Transverse colon (tissue), 4 donors: ENCODE measurements around the gene SNX30. TPM values are rescaled to one million over a fixed set of nuclear protein-coding genes. Genes with fewer than 3 reads are reported as not detected.

Experiments
- DNase-seq: peaks from one replicate; pipeline ENCODE4 v3.0.0-alpha.2; 2019
- H3K27ac ChIP-seq, 4 donors: fragments of 200-600 bp; sonication (generic); 2 replicates each; pipeline ENCODE4 v1.5.1; 2016 to 2018; ENCODE audit warnings: inconsistent platforms in 4 of 4
- H3K27me3 ChIP-seq: fragments of 200-600 bp; sonication (generic); 2 replicates; pipeline ENCODE4 v1.5.1; 2017; ENCODE audit warnings: inconsistent platforms
- H3K36me3 ChIP-seq, 4 donors: fragments of 200-600 bp; sonication (generic); 2 replicates each; pipeline ENCODE4 v1.5.1; 2017 to 2019; ENCODE audit warnings: inconsistent platforms in 4 of 4
- H3K4me1 ChIP-seq, 4 donors: fragments of 200-600 bp; sonication (generic); 2 replicates each; pipeline ENCODE4 v1.5.1; 2017 to 2020; ENCODE audit warnings: inconsistent platforms in 4 of 4
- H3K4me3 ChIP-seq, 4 donors: fragments of 200-600 bp; sonication (generic); 1 replicate in 1 of 4; 2 replicates in 3 of 4; pipeline versions ENCODE4 v1.5.1 to v1.6.1; 2017 to 2019; ENCODE audit warnings: inconsistent platforms in 4 of 4
- H3K9me3 ChIP-seq, 2 donors: fragments of 200-600 bp; sonication (generic); 2 replicates each; pipeline ENCODE4 v1.5.1; 2017 to 2019; ENCODE audit warnings: inconsistent platforms in 2 of 2
- EP300 ChIP-seq: sonication (generic); formaldehyde crosslinking; IDR thresholded peaks from one replicate; pipeline ENCODE4 v1.6.1; 2017; ENCODE audit warnings: antibody characterized with exemption, low read depth
- POLR2A ChIP-seq: fragments of 450-650 bp; IDR thresholded peaks from one replicate; pipeline ENCODE4 v1.6.1; 2016; ENCODE audit warnings: antibody characterized with exemption, mild to moderate bottlenecking, moderate library complexity
- POLR2AphosphoS5 ChIP-seq, 3 donors: sonication (generic); formaldehyde crosslinking; IDR thresholded peaks; one replicate each; pipeline ENCODE4 v1.6.1; 2016; ENCODE audit warnings: antibody characterized with exemption in 3 of 3
- WGBS, 2 donors: methylation state at CpG; one replicate each; pipeline ENCODE4 v1.1.5; 2018; ENCODE audit warnings: low coverage in 1 of 2; 5-methylcytosine and 5-hydroxymethylcytosine counted together
- in situ Hi-C, 4 donors: fragments of 200-750 bp; cut with MboI; loops; one replicate each; pipeline versions ENCODE4 v1.15.0 to v1.15.1; 2017; ENCODE audit warnings: low sequenced_read_pairs in 3 of 4, low pct_ligation_motif_present in 1 of 4, low pct_unique_long_range_greater_than_20kb in 1 of 4
- intact Hi-C: fragments of 100-400 bp; cut with DNase I; formaldehyde crosslinking; loops from one replicate; pipeline ENCODE4 v1.15.1; 2023; ENCODE audit warnings: low total_unique reads
- total RNA-seq, 4 donors: library from RNA; depleted of rRNA; stranded (reverse); fragments of >200 nt; gene quantifications; one replicate each; pipeline ENCODE4 v1.1.0, GENCODE V29; 2016
- TF ChIP-seq, protein P1 (sequence below), 5 experiments: fragments of 200-600 bp in 3 of 5; fragments of 450-650 bp in 2 of 5; sonication (generic) in 3 of 5; IDR thresholded peaks; 1 replicate in 2 of 5; 2 replicates in 3 of 5; pipeline ENCODE4 v1.5.1; 2016 to 2017; ENCODE audit warnings: antibody characterized with exemption in 5 of 5, inconsistent platforms in 3 of 5, mild to moderate bottlenecking in 2 of 5, moderate library complexity in 1 of 5

The SNX30 gene
- total RNA-seq, 4 donors from 2014 or later, result 15.7 to 46.4 (median 45.7) TPM

DNA sequence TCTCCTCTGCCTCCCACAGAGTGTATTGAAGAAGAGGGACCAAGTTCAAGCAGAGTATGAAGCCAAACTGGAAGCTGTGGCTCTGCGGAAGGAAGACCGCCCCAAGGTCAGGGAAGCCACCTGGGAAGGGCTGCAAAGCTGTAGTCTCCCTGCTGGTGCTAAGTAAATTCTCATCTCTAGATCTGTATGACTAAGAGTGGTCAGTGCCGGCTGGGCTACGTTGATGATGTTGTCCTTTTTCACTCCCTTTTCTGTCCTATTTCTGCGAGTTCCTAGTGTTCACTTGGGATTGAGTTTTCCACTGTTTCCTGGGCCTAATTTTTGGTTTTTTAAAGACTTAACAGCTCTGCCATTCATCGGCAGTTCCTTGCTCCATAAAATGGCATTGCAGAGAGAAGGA is 100.3 kb downstream of the SNX30 start:
- Histone ChIP-seq H3K4me3 (no peak overlapping the region), H3K27me3 (no peaks in the 10 kb centered on the region), H3K36me3 (peaks cover 0 to 6% (median 0%) of the 10 kb centered on the region in 4 donors), H3K9me3 (no peaks in the 10 kb centered on the region), H3K4me1 (no peaks in the 10 kb centered on the region), H3K27ac (no peak overlapping the region)
- no peak for DNase-seq
- 92 to 95% methylated on average over 6 of the region's 6 CpGs for WGBS, 2 donors
- intact Hi-C loops, result no loop called here
- TF ChIP-seq, protein P1, sequence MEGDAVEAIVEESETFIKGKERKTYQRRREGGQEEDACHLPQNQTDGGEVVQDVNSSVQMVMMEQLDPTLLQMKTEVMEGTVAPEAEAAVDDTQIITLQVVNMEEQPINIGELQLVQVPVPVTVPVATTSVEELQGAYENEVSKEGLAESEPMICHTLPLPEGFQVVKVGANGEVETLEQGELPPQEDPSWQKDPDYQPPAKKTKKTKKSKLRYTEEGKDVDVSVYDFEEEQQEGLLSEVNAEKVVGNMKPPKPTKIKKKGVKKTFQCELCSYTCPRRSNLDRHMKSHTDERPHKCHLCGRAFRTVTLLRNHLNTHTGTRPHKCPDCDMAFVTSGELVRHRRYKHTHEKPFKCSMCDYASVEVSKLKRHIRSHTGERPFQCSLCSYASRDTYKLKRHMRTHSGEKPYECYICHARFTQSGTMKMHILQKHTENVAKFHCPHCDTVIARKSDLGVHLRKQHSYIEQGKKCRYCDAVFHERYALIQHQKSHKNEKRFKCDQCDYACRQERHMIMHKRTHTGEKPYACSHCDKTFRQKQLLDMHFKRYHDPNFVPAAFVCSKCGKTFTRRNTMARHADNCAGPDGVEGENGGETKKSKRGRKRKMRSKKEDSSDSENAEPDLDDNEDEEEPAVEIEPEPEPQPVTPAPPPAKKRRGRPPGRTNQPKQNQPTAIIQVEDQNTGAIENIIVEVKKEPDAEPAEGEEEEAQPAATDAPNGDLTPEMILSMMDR (IDR thresholded peaks at IDR 0.05), result no peak
- no peak for TF ChIP-seq POLR2A
- no peak for TF ChIP-seq EP300
- no peak for TF ChIP-seq POLR2AphosphoS5 (IDR thresholded peaks at IDR 0.05)
- in situ Hi-C loops, result no loop called here

- no peak for TF ChIP-seq EP300
- TF ChIP-seq, protein P1 (IDR thresholded peaks at IDR 0.05), result no peak
- TF ChIP-seq POLR2AphosphoS5 (IDR thresholded peaks at IDR 0.05), result no peak
- TF ChIP-seq POLR2A, result no peak
- H3K36me3 ChIP-seq, result peaks cover 0 to 6% (median 0%) of the 10 kb centered on the region in 4 donors
- 57 to 62% methylated on average over 1 to 13 of the region's 13 CpGs for WGBS, 2 donors
- H3K4me1 ChIP-seq, result no peaks in the 10 kb centered on the region
- no peak for DNase-seq
- H3K27ac ChIP-seq, result no peak overlapping the region
- H3K4me3 ChIP-seq, result no peak overlapping the region
- H3K27me3 ChIP-seq, result no peaks in the 10 kb centered on the region
- H3K9me3 ChIP-seq, result no peaks in the 10 kb centered on the region
- in situ Hi-C loops (no loop called here), intact Hi-C loops (no loop called here)
Observed at GRCh38 chr9:112852741-112853504, 102.4 kb downstream of the SNX30 start.

GRCh38 chr9:112853882-112854585 is 103.5 kb downstream of the SNX30 start:
- in situ Hi-C loops, result no loop called here
- intact Hi-C loops, result no loop called here

GRCh38 chr9:112854657-112855056 is 104.1 kb downstream of the SNX30 start:
- intact Hi-C loops, result no loop called here
- H3K36me3 ChIP-seq, result peaks cover 0 to 6% (median 0%) of the 10 kb centered on the region in 4 donors
- no peaks in the 10 kb centered on the region for H3K4me1 ChIP-seq
- TF ChIP-seq POLR2AphosphoS5 (IDR thresholded peaks at IDR 0.05) (no peak), EP300 (no peak), POLR2A (no peak)
- TF ChIP-seq, protein P1 (IDR thresholded peaks at IDR 0.05), result no peak
- 84 to 90% methylated on average over 8 to 10 of the region's 10 CpGs for WGBS, 2 donors
- H3K9me3 ChIP-seq, result no peaks in the 10 kb centered on the region
- no peak overlapping the region for H3K4me3 ChIP-seq
- H3K27ac ChIP-seq, result no peak overlapping the region
- no peak for DNase-seq
- in situ Hi-C loops, result no loop called here
- no peaks in the 10 kb centered on the region for H3K27me3 ChIP-seq

More at GRCh38 chr9:112853882-112854585, 103.5 kb downstream of the SNX30 start:
- TF ChIP-seq POLR2AphosphoS5 (IDR thresholded peaks at IDR 0.05) (no peak), POLR2A (no peak), EP300 (no peak)
- TF ChIP-seq, protein P1 (IDR thresholded peaks at IDR 0.05), result no peak
- Histone ChIP-seq H3K36me3 (peaks cover 0 to 6% (median 0%) of the 10 kb centered on the region in 4 donors), H3K4me3 (no peak overlapping the region), H3K27me3 (no peaks in the 10 kb centered on the region), H3K4me1 (no peaks in the 10 kb centered on the region), H3K27ac (no peak overlapping the region), H3K9me3 (no peaks in the 10 kb centered on the region)
- no peak for DNase-seq
- 79 to 92% methylated on average over 3 to 13 of the region's 13 CpGs for WGBS, 2 donors
